Central memory CD4-positive, alpha-beta T cell (primary cell): Measurements from ENCODE around the gene ASL.
A peak's percentile ranks its signal among the peaks of the same experiment; 100 is the strongest.
"Not testable (repeated sequence)": the region's sequence is repeated elsewhere in the genome, so short reads cannot be mapped to it uniquely, and the experiment has no call there.

Experiments
- DNase-seq: peaks from one replicate; pipeline ENCODE4 v3.0.0; 2022

ASL gene

DNA sequence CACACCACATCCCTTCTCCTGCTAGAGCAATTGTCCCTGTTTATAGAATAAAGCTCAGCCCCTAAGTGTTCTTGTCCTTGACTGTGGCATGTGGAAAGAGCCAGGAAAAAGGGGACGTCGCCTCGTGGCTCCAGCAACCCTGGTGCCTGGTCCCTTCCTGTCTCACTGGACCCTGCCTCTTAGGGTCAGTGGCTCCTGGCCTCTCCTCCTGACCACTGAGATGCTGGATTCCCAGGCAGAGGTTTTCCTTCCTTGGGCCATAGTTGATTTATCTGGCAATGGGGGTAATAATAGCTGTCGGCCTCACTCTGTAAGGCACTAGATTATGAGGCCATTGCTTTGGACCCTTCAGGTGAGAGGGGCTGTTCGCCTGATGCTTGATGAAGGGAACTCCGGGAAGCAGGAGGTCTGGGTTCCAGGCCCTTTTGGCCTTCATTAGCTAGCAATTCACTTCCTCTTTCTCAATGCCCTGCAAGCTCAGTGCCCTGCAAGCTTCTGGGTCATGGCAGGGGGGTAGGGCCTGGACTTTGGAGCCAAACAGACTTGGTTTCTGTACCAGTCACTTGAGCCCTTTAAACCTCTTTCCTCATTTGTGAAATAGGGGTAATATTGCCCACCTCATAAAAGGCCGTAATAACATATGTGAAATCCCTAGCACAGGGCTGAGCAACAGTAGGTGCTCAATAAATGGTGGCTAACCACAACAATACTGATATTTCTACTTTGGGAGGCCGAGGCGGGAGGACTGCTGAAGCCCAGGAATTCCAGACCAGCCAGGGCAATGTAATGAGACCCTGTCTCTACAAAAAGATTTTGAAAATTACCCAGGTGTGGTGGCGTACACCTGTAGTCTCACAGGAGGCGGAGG is 1.1 kb downstream of the ASL start:
- DNase-seq: no peak

DNA sequence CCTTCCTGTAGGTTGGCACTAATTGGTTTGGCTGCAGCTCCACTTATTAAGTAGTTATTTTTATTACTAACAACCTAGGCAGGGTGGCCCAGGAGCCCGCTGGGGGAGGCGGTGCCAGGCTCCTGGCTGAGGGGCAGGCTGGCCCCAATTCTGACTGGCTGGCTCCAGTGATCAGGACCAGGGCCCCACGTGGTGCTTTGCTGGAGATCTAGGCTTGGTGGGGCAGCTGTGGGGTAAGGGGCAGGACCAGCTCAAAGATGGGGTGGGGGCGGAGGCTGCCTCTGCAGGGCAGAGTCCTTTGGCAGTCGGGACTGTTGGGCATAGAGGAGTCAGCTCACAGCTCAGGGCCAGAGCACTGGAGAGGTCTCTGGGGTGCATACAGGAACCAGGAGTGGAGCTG is 2.4 kb downstream of the ASL start:
- DNase-seq: no peak

DNA sequence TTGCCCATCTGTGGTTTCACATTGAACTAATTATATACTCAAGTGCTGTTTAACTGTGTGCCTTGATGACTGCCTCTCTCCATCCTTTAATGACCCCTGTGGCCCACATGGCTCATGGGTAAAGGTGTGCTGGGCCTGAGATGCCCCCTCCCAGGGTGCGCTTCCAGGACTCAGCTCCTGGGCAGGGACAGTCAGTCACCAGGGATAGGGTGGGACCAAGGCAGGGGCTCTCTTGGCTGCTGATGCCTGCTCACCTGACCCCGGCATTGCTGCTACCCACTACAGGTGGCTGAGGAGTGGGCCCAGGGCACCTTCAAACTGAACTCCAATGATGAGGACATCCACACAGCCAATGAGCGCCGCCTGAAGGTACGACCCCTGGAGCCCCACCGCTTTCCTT is 6.5 kb downstream of the ASL start:
- no peak for DNase-seq

DNA sequence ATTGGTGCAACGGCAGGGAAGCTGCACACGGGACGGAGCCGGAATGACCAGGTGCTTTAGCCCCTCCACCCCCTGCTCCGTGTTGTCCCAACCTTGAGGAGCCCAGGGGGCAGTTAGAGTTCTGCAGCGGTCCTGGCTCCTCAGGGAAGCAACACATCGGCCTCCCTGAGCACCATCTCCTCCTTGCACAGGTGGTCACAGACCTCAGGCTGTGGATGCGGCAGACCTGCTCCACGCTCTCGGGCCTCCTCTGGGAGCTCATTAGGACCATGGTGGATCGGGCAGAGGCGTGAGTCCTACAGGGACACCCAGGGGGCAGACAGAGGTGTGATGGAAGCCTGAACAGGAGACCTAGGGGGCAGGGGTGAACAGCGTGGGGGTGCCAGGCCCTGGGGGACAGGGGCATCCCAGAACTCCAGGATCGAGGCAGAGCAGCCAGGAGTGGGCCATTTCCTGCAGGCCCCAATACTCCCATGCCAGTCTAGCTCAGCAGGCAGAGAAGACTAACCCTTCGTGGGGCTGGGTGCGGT is 7.3 kb downstream of the ASL start:
- no peak for DNase-seq

DNA sequence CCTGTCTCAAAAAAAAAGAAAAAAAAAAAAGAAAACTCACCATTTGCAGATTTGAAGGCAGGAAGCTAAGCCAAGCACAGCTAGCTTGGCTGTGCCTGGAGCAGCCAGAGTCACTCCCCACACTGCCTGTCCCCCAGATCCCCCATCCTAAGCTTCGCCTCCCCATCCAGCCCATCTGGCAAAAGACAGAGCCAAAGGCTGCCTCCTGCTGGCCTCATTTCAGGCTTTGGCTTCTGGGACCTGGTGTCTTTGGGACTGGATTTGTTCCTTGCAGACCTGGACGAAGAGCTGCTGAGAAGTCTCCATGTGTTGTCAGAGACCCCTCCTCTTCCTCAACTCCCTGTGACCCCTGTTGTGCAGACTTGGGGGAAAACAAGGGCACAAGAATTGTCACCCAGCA is 8.1 kb downstream of the ASL start:
- no peak for DNase-seq

DNA sequence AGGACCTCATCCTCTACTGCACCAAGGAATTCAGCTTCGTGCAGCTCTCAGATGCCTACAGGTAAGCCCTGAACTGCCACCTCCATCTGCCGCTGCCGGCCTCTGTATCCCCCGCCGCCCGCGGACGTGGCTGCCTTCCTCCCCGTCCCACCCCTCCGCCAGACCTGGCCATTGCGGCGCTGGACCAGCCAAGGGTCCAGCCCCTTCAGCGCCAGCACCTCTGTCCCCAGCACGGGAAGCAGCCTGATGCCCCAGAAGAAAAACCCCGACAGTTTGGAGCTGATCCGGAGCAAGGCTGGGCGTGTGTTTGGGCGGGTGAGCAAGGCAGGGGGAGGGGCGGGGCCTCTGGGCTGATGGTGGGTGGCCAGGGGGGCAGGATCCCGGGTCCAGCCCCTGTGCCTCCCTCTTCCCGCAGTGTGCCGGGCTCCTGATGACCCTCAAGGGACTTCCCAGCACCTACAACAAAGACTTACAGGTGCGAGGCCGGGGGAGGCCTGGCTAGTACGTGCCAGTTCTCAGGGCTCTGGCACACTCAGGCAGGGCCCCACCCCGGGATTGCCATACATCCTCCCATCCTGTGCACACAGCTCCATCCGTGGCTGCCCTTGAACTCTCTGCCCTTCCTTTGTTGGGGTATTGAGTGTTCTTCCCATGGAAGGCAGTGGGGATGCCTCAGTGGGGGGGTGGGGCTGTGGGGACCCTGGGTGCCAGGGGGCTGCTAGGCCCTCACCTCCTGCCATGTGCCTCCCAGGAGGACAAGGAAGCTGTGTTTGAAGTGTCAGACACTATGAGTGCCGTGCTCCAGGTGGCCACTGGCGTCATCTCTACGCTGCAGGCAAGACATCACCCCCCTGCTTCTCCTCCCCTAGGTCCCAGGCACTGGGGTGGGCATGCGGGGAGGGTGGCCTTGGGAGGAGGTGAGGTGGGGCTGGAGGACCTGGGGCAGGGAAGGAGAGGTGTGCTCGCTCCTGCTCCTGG is 13.5 kb downstream of the ASL start:
- DNase-seq: no peak

DNA sequence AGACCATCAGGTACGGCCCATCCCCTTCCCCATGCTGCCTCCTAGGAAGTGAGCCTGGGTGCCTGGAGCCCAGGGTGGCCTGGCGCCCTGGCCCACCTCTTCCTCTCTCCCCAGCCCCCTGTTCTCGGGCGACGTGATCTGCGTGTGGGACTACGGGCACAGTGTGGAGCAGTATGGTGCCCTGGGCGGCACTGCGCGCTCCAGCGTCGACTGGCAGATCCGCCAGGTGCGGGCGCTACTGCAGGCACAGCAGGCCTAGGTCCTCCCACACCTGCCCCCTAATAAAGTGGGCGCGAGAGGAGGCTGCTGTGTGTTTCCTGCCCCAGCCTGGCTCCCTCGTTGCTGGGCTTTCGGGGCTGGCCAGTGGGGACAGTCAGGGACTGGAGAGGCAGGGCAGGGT is 17.0 kb downstream of the ASL start:
- DNase-seq: no peak

DNA sequence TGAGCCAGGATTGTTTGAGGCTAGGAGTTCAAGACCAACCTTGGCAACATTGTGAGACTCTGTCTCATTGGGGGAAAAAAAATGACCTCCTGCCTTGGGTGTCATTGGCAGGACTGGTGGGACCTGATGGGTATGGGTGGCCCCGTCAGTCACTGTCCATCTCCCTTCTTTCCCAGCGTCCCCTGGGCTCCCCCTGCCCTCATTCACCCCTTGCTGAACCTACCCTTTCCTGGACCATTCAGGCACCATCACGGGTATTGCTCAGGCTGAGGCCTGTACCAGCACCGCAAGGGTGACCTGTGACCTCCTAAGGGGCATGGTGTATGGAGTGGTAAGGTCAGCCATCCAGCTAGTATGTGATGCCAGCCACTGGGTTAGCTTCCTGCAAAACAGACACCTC is 19.4 kb downstream of the ASL start:
- DNase-seq: no peak

DNA sequence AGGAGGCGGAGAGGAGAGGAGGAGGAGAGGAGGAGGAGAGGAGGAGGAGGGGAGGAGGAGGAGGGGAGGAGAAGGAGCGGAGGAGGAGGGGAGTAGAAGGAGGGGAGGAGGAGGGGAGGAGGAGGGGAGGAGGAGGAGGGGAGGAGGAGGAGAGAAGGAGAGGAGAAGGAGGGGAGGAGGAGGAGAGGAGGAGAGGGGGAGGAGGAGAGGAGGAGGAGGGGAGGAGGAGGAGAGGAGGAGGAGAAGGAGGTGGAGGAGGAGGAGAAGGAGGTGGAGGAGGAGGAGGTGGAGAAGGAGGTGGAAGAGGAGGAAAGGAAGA is 23.6 kb downstream of the ASL start:
- DNase-seq: no peak

DNA sequence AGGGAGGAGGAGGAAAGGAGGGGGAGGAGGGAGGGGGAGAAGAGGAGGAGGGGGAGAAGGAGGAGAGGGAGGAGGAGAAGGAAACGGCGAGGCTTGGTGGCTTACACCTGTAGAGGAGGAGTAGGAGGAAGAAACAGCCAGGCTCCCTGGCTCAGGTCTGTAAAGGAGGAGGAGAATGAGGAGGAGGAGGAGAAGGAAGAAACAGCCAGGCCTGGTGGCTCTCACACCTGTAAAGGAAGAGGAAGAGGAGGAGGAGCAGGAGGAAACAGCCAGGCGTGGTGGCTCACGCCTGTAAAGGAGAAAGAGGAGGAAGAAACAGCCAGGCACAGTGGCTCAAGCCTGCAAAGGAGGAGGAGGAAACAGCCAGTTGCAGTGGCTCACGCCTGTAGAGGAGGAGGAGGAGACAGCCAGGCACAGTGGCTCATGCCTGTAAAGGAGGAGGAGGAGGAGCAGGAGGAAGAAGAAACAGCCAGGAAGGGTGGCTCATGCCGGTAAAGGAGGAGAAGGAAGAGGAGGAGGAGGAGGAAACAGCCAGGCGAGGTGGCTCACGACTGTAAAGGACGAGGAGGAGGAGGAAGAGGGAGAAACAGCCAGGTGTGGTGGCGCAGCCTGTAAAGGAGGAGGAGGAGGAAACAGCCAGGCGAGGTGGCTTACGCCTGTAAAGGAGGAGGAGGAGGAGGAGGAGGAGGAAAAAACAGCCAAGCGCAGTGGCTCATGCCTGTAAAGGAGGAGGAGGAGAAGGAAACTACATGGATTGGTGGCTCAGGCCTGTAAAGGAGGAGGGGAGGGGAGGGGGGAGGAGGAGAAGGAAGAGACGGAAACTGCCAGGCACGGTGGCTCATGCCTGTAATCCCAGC is 24.2 kb downstream of the ASL start:
- DNase-seq: peak; percentile 8

DNA sequence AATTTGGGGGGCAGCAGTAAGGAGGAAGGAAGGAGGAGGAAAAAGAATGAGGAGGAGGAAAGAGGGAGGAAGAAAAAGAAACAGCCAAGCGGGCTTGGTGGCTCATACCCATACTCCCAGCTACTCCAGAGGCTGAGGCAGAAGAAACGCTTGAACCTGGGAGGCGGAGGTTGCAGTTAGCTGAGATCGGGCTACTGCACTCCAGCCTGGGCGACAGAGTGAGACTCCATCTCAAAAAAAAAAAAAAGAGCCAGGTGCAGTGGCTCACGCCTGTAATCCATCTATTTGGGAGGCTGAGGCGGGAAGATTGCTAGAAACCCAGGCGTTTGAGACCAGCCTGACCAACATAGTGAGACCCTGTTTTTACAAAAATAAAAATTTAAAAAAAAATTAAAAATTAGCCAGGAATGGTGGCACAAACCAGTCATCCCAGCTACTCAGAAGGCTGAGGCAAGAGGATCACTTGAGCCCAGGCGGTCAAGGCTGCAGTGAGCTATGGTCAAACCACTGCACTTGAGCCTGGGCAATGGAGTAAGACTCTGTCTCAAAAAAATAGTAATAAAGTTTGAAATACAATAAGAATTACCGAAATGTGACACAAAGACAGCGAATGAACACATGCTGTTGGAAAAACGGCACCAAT is 24.9 kb downstream of the ASL start:
- no peak for DNase-seq

DNA sequence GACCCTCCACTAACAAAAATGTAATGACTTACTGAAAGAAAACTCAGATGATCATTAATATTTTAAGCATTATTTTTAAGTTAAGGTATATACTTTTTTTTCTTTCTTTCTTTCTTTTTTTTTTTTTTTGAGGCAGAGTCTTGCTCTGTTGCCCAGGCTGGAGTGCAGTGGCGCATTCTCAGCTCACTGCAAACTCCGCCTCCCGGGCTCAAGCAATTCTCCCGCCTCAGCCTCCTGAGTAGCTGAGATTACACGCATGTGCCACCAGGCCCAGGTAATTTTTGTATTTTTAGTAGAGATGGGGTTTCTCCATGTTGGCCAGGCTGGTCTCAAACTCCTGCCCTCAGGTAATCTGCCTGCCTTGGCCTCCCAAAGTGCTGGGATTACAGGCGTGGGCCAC is 26.5 kb downstream of the ASL start:
- not testable (repeated sequence) for DNase-seq

DNA sequence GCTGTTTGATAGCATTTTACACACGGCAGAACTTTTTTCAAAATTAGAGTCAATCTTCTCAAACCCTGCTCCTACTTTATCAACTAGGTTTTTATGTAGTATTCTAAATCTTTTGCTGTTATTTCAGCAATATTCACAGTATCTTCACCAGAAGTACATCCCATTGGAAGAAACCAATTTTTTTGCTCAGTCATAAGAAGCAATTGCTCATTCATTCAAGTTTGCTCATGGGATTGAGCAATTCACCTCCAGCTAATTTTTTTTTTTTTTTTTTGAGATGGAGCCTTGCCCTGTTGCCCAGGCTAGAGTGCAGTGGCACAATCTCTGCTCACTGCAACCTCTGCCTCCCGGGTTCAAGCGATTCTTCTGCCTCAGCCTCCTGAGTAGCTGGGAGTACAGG is 28.4 kb downstream of the ASL start:
- not testable (repeated sequence) for DNase-seq

DNA sequence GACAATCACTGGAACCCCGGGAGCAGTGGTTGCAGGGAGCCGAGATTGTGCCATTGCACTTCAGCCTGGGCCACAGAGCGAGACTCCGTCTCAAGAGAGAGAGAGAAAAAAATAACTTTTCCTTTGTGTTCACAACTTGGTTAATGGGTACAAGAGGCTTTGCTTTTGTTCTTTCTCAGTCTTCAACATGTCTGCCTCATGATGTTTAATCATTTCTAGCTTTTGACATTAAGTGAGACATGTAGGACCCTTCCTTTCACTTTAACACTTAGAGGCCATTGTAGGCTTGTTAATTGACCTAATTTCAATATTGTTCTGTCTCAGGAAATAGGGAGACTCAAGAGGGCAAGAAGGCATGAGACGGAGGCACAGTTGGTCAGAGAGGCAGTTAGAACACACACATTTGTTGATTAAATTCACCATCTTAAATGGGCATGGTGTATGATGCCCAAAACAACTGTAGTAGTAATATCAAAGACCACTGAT is 29.7 kb downstream of the ASL start:
- no peak for DNase-seq

DNA sequence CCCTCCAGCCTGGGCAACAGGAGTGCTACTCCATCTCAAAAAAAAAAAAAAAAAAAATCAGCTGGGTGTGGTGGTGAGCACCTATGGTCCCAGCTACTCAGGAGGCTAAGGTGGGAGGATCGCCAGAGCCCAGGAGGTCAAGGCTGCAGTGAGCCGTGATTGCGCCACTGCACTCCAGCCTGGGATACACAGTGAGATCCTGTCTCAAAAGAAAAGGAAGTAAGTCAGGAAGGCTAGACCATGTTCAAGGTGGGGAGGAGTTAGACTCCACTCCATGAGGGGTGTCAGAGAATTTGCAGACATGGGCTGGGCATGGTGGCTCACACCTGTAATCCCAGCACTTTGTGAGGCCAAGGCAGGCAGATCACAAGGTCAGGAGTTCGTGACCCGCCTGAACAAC is 32.8 kb downstream of the ASL start:
- DNase-seq: not testable (repeated sequence)

DNA sequence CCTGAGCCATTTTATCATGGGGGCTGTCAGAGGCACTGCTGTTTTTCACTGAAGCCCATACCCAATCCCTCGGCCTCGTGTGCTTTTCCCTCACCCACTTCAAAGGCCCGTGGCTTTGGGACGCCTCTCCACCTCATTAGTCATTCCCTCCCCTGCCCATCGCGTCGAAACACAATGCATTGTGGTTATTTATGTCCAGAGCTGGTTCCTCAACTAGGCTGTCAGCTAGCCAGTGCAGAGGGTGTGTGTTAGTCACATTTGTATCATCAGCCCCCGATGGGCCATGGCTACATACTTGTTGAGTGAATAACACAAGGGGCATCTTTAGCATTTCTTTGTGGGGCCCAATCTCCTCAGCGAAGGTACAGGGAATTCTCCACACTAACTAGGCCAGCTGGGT is 35.2 kb downstream of the ASL start:
- no peak for DNase-seq

DNA sequence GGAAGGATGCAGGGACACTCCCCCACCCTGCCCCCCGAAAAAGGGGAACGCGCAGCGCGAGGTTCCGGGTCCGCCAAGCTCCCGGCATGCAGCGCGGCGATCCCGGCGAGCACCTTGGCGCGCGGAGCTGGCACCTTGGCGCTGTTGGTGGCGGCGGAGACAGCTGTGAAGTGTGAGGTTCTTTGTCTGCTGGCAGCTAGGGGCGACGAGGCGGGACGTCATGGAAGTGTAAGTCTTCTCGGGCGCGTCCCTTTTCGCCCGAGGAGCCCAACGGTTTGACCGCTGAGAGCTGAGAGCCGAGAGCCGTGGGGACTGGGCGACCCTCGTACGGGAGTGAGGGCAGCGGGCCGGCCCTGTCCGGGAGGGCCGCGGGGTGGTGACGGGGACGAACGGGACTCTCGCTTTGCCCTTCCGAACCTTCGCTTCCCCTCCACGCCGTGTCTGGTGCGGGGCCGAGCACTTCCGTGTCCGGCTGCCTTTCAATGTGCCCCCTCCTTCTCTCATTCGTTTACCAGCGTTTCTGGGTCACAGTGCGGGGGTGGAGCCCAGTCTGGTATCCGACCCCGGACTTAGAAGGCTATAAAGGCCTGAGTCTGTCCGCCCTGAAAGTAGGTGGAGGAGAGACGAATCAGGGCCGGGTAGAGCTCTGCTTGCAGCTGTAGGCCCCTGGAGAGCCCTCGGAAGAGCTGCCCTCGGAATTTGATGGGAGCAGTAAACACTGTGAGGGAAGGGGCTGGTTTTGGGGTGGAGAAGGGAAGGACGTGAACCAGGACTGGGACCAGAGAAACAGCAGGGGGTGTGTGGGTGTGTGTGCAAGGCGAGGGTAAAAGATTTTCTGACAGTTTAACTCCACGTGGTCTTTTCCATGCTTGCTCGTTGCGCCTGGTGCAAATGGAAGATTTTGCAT is 39.4 kb downstream of the ASL start, which contains the start of gene CRCP:
TSS of gene CRCP (plus strand) at position 105 of the 907 bp plus-strand sequence. CDS start at position 221, 116 bp downstream.
- DNase-seq: peak; percentile 82

DNA sequence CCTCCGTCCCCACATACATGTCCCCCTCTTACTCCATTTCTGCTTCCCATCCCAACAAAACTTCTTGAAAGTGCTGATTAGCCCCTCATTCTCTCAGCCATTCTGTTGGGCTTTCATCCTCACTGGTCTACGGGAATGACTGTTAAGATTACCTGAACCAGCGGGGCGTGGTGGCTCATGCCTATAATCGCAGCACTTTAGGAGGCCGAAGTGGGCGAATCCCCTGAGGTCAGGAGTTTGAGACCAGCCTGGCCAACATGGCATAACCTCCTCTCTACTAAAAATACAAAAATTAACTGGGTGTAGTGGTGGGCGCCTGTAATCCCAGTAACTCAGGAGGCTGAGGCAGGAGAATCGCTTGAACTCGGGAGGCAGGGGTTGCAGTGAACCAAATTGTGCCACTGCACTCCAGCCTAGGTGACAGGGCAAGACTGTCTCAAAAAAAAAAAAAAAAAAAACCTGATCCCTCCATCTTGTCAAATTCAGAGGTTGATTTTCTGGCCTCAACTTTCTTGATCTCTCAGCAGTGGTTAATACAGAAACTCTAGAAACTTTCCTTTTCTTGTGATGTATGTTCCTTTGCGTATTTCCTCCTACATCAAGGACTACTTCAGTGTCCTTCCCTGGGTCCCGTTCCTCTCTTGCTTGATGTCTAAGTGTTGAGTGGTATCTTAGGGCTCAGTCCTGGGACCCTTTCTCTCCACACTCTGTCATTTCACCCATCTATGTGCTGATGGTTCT is 41.2 kb downstream of the ASL start:
- DNase-seq: not testable (repeated sequence)

DNA sequence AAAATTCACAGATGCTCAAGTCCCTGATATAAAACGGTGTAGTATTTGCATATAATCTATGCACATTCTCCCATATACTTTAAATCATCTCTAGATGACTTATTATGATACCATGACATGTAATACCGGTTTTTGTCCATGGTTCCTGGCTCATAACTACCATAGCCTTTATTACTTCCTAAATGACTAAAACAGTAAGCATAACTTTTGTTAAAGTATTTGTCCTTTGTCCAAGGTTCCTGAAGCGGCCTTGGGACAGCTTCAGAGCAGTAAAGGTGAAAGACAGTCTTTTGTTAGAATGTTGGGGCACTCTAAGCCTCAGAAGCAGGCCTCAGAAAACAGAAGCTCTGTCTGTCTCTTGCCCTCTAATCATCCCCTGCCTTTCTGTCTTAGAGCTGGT is 43.0 kb downstream of the ASL start:
- no peak for DNase-seq

DNA sequence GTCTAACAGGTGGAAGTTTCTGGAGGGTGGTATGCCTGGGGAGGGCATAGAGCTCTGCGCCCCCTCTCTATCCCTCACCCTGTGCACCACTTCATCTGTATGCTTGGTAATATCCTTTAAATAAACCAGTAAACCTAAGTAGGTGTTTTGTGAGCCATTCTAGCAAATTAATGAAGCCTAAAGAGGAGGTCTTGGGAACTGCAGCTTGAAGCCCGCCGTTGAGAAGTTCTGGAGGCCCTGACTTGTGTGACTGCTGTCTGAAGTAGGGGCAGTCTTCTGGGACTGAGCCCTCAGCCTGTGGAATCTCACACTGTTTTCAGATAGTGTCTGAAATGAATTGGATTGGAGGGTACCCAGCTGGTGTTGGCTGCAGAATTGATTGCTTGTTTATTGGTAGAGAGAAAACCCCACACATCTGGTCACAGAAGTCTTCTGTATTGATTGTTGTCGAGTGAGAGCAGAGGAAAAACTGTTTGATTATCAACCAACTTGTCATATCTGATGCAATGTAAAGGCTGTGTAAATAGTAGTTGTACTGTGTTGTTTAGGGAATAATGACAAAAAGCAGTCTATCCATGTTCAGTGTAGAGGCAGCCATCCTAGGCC is 43.7 kb downstream of the ASL start:
- DNase-seq: no peak
